Measurements from ENCODE around the gene ARHGAP23.
"Not testable (repeated sequence)": the region's sequence is repeated elsewhere in the genome, so short reads cannot be mapped to it uniquely, and the experiment has no call there.

The ARHGAP23 gene

DNA sequence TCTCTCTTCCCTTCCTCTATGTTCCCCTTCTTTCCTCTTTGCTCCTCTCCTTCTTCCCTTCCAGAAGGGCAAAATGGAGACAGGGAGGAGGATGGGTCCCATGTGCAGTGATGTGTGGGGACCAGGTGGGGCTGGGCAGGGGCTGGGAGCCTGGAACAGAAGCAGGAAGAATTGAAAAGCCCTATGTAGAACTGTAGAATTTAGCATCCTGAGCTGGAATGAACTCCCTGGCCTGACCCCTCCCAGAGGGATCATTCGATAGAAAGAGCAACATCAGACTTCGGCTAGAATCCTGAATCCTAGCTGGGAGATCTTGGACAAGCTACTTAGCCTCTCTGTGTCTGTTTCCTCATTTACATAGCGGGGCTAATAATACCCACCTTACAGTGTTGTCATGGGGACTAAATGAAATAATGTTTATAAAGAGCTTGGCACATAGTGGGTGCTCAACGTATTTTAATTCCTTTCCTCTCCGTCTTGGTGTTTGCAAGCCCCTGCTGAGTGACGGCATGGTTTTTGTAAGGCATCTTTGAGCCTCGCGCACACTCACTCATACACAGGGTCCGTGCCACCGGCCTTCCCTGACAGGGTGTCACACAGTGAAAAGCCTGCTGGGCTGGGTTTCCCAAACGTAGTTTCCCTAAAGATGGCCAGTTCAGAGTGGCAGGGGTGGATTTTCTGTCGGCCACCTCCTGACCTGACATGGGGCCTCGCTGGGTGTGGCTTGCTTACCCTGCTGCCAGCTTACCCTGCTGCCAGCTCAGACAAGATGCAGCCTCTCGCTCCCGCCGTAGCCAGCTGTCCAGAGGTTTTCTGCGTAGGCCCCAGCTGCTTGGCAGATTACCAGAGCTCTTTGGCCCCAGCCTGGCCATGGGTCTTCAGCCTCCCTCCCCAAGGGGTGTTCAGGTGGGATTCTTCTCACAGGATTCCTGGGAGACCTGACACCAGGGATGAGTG is 6.1 kb upstream of the ARHGAP23 start:
- DNase-seq (ENCODE audit: low read depth in 2 of 2, low spot score in 1 of 2) = no peak

DNA sequence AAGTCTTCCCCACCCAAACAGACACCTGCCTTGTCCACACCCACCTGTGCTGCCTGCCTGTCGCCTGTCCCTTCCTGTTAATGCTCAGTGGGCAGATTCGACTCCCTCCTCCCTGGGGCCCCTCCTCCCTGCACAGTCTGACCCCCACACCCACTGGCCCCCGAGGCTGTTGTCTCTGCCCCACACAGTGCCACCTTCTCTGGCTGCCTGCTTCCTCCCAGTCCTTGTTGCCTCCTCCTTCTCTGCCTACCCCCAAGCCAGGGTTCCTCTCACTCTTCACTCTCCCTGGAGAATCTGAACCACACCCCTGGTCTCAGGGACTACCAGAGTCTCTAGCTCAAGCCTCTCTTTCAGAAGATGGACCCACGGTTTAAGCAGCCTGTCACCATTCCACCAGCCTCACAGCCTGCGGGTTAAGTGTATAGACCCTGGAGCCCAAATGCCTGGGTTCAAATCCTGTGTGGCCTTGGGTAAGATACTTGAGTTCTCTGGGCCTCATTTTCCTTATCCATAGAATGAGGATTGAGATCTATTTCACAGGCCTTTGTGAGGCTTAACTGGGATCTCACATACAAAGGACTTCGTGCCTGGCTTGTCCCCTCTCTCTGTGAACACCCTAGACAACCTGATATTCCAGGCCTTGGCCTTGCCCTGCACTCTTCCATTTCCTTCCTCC is 3.8 kb upstream of the ARHGAP23 start:
- DNase-seq (ENCODE audit: low read depth in 2 of 2, low spot score in 1 of 2) = no peak

DNA sequence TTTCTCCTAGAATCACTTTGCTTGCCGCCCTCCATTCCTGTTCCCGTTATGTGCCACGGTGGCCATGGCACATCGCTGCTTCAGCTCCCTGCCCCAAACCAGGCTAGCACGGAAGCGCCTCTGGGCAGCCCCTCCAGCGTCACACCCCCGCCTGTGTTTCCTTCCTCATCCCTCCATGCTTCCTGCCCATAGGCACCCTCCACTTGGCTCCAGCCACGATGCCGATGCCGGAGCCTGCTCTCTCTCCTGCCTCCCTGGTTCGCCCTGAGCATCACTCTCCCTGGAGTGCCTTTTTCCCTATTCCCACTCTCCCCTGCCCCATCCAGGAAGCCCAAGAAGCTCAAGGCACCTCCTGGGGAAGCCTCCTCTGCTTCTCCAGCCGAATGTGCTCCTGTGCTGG is 3.2 kb upstream of the ARHGAP23 start:
- no peak for DNase-seq (ENCODE audit: low read depth in 2 of 2, low spot score in 1 of 2)

DNA sequence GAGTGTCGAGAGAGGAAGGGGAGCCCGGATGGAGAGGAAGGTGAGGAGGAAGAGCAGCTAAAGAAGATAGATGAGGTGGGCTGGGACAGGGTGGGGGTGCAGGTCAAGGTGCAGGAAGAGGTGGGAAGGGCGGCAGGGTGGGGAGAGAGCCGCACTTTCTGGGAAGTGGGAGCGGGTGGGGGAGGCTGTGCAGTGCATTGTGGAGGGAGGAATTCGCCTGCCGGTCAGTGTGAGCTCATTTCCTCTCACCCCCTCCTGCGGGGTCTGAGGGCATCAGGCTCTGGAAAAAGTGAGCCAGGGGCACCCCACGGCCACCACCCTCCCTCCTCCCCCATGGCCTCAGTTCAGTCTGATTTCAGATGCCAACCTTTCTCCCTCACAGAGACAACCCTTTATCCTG is 2.5 kb upstream of the ARHGAP23 start:
- no peak for DNase-seq (ENCODE audit: low read depth in 2 of 2, low spot score in 1 of 2)

DNA sequence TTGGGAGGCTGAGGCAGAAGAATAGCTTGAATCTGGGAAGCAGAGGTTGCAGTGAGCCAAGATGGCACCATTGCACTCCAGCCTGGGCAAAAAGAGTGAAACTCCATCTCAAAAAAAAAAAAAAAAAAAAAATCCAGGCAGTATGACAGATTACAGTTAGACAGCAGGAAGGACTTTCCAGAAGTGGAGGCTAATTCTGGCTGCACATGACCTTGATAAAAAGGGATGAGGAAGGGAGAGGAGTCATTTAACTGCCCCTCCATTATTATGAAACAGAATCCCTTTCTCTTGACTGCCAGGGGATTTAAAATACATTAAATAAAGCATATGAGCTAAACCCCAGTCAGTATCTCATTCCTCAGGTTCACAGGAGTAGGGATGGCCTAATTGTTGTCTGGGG is 1.8 kb upstream of the ARHGAP23 start:
- no peak for DNase-seq (ENCODE audit: low read depth in 2 of 2, low spot score in 1 of 2)

DNA sequence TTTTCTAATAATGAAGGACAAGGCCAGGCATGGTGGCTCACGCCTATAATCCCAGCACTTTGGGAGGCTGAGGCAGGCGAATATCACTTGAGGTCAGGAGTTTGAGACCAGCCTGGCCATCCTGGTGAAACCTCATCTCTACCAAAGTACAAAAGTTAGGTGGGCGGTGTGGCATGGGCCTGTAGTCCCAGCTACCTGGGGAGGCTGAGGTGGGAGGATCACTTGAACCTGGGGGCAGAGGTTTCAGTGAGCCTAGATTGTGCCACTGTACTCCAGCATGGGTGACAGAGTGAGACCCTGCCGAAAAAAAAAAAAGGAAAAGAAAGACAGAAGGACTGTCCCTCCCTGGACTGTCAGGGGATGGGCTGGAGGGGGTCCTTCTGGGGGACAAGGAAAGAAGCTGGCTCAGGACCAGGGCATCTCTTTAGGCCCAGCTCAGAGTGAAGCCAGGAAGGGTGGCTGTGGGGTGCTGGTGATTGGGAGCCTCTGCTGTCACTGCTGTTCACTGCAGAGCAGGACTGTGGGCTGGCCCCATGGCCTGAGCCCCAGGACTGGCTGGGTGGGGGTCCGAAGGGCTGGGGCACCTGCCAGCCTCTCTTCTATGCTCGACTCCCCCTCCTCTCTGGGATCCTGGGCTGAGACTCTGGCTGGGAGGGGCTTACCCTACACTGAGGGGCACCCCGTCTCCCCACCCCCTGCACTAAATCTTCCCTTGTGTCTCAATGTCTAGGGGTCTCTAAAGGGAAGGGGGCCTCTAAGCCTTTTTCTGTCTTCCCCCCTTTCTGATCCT is 909 bp upstream of the ARHGAP23 start:
- no peak for DNase-seq (ENCODE audit: low read depth in 2 of 2, low spot score in 1 of 2)

DNA sequence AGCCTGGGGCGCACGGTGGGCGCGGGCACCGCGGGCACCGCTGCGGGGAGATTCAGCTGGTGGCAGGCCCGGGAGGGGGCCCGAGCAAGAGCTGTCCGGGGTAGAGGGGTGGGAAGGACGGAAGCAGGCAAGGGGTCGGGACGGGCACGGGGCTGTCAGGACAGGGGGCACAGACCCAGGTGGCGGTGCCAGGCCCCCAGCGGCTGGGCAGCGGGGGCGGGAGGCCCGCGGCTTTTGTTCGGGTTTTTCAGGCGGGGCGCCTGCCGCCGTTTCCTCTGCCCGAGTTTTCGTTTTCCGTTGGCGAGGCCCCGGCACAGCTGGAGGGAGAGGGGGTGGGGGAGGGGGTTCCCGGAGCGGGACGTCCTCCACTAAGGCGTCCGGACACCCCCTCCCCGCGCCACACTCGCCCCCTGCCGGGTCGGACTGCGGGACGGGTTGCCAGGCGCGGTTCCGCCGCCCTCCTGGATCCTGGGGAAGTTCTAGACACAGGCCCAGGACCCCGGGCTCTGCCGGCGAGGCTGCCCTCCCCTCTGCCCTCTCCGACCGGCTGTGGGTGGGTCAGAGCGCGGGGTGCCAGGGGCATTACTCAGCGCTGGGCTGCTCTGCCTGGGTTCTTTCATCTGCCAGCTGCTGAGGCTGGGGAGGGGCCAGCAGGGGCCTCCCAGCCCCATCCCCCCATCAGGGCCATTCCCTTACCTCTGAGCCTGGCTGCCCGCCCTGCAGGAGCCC is 543 bp downstream of the ARHGAP23 start:
- no peak for DNase-seq (ENCODE audit: low read depth in 2 of 2, low spot score in 1 of 2)

DNA sequence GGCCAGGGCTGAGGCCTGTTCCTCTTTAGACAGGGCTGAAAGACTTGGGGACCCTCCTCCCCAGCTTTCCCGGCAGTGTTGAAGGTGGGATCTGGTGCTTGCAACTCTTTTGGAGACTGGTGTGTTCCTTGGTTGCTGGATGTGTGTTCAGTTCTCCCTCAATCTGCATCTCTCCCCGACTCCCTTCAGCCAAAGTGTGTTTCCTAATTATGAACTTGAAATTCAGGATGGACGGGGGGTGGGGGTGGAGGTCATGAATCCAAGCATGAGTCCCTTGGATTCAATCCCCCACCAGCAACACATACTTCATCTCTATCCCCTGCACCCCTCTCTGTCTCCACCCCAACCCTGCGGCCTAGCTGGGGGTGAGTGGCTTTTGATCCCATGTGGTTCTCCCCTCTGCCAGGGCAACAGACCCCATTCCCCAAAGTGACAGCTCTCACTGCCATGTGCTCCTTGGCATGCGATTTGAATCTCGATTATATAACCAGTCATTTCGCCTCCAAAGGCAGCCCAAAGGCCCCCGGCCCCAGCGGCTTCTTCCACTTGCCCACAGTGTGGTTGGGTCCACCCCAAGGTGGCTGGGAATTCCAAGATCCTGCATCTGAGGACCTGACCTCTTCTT is 1.3 kb downstream of the ARHGAP23 start:
- DNase-seq (ENCODE audit: low read depth in 2 of 2, low spot score in 1 of 2) = no peak

DNA sequence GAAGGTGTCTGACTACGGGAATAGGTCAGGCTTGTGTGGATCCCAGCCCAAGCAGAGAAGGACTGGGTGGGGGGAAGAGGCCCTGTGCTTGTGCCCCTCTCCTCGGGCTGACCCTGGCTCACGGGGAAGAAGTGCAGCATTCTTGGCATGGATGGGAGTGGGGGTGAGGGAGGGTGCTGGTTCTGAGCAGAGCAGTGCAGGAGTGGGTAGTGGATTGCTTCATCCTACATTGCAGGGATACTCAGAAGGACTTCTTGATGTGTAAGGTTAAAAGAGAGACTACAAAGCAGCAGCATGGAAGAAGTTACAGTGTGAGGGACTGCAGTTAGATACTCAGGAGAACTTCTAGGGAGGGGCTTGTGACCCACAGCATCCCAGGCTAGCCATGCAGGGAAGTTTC is 2.1 kb downstream of the ARHGAP23 start:
- DNase-seq (ENCODE audit: low read depth in 2 of 2, low spot score in 1 of 2) = no peak

DNA sequence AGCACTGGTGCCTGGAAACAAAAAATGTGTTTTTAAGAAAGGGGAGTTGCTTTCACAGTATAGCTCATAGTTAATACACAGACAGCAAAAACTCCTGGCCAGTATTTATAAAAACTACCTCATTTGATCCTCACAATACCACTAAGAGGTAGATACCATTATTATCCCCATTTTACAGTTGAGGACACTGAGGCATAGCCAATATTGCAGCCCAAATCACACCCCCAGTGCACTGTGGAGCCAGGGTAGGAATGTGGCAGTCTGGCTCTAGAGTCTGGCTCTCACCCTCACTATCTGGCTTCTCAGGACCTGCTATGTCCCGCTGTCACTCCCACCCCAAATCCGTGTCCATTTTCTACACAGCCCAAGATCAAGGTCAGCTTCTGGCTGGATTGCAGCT is 2.6 kb downstream of the ARHGAP23 start:
- no peak for DNase-seq (ENCODE audit: low read depth in 2 of 2, low spot score in 1 of 2)

DNA sequence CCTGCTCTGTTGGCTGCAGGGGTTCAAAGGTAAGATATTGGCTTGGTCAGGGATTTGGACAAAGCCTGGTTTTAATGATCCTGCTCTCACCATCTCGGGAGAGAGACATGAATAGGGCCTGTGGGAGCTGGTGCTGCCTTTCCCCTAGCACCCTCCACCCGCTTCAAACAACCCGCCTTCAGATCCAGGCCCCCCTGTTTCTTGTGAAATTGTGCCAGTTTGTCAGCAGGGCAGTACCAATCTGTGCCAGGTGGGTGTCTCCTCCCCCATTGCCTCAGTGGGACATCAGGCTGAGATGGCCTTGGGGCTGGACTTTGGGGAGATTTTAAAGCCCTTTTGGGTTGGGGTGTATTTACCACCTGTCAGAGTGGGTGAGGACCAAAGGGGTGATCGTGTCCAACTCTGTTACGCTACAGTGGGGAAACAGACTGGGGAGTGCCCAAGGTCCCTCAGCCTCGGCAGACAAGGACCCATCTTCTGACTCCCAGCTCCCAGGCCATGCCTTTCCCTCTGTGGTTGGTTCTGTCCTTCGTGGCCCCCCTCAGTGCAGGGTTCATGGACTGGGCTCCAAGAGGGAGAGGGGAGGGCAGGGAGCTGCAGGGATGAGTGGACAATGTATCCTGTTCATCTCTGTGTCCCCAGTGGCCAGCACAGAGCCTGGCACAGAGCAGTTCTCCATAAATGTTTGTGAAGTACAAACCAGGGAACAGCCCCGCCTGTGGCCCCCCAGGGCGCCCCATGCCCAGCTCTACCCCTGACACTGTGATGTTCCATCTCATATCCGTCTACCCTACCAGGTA is 3.3 kb downstream of the ARHGAP23 start:
- no peak for DNase-seq (ENCODE audit: low read depth in 2 of 2, low spot score in 1 of 2)

DNA sequence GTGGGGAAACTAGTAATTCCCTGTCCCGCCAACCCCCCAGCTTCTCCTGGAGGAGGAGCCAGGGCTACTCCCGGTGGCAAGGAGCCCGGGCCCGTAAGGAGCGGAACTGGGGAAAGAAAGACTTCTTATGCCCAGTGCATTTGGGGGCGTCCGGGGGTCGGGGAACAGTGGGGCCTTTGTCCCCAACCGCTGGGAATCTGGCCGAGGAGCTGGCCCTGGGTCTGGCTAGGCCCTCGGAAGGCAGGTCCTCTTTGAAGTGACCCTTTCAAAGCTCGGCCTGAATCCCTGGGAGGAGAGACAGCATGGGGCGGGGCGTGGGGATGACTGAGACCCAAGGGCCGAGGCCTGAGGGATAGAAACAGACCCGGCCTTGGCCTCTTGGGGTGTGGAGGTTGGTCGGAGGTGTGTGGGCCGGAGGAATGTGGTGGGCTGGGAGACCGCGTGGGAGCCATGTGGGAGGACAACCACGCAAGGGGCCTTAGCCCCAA is 6.0 kb downstream of the ARHGAP23 start:
- no peak for DNase-seq (ENCODE audit: low read depth in 2 of 2, low spot score in 1 of 2)

DNA sequence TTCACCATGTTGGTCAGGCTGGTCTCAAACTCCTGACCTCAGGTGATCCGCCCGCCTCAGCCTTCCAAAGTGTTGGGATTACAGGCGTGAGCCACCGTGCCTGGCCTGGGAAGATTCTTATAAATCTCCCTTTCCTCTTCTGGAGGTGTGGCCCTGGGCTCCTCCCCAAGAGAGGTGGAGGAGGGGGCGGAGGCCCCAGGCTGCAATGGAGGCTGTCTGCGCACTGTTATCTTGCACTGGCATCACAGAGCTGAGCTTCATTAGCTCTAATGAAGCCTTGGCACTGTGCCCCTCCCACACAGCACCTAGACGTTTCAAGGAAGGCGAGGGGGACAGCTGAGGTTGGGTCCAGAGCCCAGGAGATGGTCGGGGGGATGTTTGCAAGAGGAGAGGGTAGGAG is 7.5 kb downstream of the ARHGAP23 start:
- DNase-seq (ENCODE audit: low read depth in 2 of 2, low spot score in 1 of 2) = no peak

DNA sequence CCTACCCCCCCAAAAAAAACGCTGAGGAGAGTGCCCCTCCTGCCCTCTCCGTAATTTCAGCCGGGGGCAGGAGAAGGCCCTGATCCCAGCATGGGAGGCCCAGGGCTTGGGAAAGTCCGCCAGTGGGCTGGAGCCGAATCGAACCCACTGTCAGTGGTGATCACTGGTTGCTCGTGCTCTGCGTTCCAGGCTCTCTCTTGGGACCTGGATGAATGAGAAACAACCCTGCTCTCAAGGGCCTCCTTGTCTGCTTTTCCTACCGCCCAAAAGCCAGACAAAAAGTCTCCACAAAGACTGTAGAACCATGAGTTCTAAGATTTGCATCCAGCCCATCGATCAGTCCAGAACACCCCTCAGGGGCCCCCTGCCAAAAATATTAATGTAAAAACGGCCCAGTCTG is 8.1 kb downstream of the ARHGAP23 start:
- no peak for DNase-seq (ENCODE audit: low read depth in 2 of 2, low spot score in 1 of 2)

DNA sequence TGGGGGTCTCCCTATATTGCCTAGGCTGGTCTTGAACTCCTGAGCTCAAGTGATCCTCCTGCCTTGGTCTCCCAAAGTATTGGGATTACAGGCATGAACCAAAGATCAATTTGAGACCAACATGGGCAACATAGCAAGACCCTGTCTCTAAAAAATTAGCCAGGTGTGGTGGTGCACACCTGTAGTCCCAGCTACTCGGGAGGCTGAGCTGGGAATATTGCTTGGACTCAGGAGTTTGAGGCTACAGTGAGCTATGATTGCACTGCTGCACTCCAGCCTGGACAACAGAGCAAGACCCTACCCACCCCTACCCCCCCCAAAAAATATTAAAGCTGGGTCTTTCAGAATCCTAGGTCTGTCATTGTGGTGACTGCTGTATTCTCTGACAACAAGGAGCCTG is 9.0 kb downstream of the ARHGAP23 start:
- DNase-seq (ENCODE audit: low read depth in 2 of 2, low spot score in 1 of 2) = not testable (repeated sequence)

DNA sequence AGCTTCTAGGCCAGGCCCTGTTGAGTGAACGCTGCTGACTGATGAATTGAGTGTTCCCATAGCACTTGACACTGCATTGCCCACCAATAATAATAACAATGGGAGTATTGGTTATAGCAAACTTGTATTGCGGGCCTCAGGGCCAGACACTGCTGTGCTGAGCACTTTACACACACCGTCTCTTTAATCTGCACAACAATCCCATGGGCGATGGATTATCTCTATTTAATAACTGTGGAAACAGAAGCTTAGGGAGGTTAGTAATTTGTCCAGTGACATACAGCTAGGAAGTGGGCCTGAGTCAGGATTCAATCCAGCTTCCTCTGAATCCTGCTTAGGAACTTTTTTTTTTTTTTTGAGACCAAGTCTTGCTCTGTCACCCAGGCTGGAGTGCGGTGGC is 11.2 kb downstream of the ARHGAP23 start:
- no peak for DNase-seq (ENCODE audit: low read depth in 2 of 2, low spot score in 1 of 2)

DNA sequence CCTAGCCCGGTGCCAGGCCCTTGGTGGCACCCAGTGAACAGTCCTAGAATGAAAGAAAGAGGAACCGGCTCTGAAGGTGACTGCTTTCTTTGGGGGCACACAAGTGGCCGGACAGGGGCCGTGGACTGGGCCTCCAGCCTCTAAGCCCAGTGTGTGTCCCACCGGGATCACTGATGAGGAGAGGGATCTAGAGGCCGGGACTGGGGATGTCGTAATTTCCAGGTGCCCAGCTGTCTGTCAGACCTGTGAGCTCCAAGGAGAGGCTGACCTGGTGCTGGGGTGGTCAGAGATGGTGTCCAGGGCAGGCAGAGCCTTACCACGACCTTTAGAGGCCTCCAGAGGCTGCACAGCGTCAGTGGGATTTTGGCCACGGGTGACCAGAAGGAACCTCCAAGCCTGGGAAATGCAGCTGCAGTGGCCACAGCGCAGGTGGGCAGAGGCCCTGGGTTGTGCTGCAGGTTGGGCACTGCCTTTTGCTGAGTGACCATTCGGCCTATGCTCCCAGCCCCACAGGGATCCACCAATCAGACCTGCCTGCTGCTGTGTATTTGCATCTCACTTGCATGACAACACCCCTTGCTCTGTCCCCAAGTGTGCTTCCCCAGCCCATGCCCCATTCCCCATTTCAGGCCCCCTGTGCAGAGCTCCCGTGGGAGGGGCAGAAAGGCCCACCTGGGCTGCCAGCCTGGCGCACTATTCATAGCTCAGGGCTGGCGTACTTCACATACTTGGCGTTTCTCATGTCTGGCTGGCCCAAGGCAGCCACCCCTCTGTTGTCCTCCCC is 12.5 kb downstream of the ARHGAP23 start:
- no peak for DNase-seq (ENCODE audit: low read depth in 2 of 2, low spot score in 1 of 2)

DNA sequence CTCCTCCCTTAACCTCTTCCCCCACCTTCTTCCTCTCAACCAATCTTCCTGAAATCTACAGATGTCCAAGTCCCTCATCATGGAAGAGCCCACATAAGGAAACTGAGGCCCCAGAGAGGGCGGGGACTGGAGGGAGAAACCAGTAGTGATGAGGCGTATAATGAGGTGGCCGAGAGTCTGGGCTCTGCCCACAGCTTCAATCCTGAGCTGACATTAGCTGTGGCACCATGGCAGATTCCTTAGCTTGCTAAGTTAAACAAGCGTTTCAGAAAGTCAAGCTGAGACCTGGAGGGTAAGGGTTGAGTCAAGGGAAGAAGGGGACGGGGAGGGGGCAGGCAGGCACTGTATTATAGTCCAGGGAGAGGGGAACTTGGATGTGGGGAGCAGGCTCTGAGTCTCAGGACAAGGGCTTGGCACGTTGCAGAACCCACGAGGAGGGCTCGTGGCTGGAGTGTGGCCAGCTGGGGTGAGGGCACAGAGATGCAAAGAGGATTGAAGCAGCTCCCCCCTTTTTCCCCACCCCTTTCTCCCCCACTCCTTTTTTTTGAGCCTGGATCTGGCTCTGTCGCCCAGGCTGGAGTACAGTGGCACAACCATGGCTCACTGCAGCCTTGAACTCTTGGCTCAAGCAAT is 13.3 kb downstream of the ARHGAP23 start:
- DNase-seq (ENCODE audit: low read depth in 2 of 2, low spot score in 1 of 2) = no peak
